ENCODE measurements around the gene TRIML2.

The TRIML2 gene

DNA sequence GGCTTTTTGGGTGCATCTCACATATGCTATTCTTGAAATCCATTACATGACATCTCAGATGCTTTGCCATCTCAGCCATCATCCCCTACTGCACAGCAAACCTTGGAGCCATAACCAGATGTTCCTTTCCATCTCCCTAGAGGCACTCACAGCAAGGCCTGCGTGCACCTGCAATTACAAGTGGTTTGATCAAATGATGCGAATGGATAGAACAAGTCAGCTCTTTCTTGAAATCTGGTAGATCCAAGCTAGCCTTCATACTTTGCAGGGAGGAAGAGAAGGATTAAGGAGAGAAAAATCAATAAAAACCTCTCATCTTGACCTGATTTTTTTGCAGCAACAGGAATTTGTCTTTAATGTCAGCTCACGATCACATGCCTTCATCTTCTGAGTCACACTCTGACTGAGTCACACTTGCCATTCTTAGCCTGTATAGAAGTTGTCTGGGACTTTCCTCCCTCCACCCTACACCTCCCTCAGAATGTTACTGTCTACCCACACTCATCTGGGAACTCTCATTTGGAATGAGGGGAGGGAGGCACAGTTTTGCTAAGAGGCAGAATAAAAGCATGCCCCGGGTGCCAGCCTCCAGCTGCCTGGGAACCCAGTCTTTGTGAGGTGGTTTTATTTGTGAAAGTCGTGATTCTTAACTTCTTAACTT is 17.9 kb upstream of the TRIML2 start:
- no peak overlapping the region for H3K4me2 ChIP-seq (ENCODE audit: low read depth, low read length)
- H3K36me3 ChIP-seq (replicated peaks; ENCODE audit: insufficient read depth, low read length), result no peaks in the 10 kb centered on the region
- no peaks in the 10 kb centered on the region for H3F3A ChIP-seq (ENCODE audit: insufficient read depth, low read length)
- H3K79me2 ChIP-seq (ENCODE audit: low read length), result no peaks in the 10 kb centered on the region
- H2AFZ ChIP-seq (ENCODE audit: low read length), result no peak overlapping the region
- DNase-seq, result no peak
- H4K20me1 ChIP-seq (ENCODE audit: insufficient read depth, low read length), result no peaks in the 10 kb centered on the region
- H3K27ac ChIP-seq (ENCODE audit: low read length), result no peak overlapping the region
- H3K9ac ChIP-seq (ENCODE audit: low read length), result no peak overlapping the region
- no peaks in the 10 kb centered on the region for H3K9me3 ChIP-seq (replicated peaks; ENCODE audit: insufficient read depth, low read length)
- TF ChIP-seq EZH2phosphoT487 (IDR thresholded peaks at IDR 0.05; ENCODE audit: low read length) (no peak), EZH2 (optimal IDR thresholded peaks at IDR 0.05; ENCODE audit: low read depth, low read length) (no peak)
- TF ChIP-seq, protein P1, sequence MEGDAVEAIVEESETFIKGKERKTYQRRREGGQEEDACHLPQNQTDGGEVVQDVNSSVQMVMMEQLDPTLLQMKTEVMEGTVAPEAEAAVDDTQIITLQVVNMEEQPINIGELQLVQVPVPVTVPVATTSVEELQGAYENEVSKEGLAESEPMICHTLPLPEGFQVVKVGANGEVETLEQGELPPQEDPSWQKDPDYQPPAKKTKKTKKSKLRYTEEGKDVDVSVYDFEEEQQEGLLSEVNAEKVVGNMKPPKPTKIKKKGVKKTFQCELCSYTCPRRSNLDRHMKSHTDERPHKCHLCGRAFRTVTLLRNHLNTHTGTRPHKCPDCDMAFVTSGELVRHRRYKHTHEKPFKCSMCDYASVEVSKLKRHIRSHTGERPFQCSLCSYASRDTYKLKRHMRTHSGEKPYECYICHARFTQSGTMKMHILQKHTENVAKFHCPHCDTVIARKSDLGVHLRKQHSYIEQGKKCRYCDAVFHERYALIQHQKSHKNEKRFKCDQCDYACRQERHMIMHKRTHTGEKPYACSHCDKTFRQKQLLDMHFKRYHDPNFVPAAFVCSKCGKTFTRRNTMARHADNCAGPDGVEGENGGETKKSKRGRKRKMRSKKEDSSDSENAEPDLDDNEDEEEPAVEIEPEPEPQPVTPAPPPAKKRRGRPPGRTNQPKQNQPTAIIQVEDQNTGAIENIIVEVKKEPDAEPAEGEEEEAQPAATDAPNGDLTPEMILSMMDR (IDR thresholded peaks at IDR 0.05; ENCODE audit: low read length), result no peak
- no peaks in the 10 kb centered on the region for H3K4me1 ChIP-seq (ENCODE audit: low read length)
- H3K27me3 ChIP-seq (replicated peaks; ENCODE audit: insufficient read depth, low read length), result no peaks in the 10 kb centered on the region
- no peak overlapping the region for H3K4me3 ChIP-seq (ENCODE audit: low read length)
- no peaks in the 10 kb centered on the region for H3K9me2 ChIP-seq (replicated peaks; ENCODE audit: insufficient read depth, low read length)

DNA sequence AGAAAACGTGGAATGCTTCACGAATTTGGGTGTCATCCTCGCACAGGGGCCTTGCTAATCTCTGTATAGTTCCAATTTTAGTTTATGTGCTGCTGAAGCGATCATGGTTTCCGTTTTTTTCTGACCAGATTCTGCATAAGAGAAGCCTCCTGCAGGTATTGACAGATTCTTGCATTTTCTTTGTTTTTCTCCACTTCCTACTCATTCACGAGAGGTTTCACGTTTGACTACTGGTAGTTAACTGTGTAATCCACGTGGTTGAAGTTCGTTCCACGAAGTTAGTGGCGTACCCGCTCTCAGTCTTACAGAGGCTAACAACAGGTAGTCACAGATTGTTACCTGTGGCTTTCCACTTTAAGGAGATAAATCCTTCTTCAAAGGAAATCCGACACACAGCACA is 12.1 kb upstream of the TRIML2 start:
- Histone ChIP-seq H3K27me3 (replicated peaks; ENCODE audit: insufficient read depth, low read length) (no peaks in the 10 kb centered on the region), H3K4me2 (ENCODE audit: low read depth, low read length) (no peak overlapping the region), H3K9me2 (replicated peaks; ENCODE audit: insufficient read depth, low read length) (no peaks in the 10 kb centered on the region), H4K20me1 (ENCODE audit: insufficient read depth, low read length) (no peaks in the 10 kb centered on the region), H3K9ac (ENCODE audit: low read length) (no peak overlapping the region), H2AFZ (ENCODE audit: low read length) (no peak overlapping the region), H3K4me1 (ENCODE audit: low read length) (no peaks in the 10 kb centered on the region), H3K27ac (ENCODE audit: low read length) (no peak overlapping the region), H3K36me3 (replicated peaks; ENCODE audit: insufficient read depth, low read length) (no peaks in the 10 kb centered on the region), H3K9me3 (replicated peaks; ENCODE audit: insufficient read depth, low read length) (no peaks in the 10 kb centered on the region), H3K79me2 (ENCODE audit: low read length) (no peaks in the 10 kb centered on the region), H3K4me3 (ENCODE audit: low read length) (no peak overlapping the region), H3F3A (ENCODE audit: insufficient read depth, low read length) (no peaks in the 10 kb centered on the region)
- TF ChIP-seq, protein P1 (IDR thresholded peaks at IDR 0.05; ENCODE audit: low read length), result no peak
- TF ChIP-seq EZH2phosphoT487 (IDR thresholded peaks at IDR 0.05; ENCODE audit: low read length), result no peak
- no peak for TF ChIP-seq EZH2 (optimal IDR thresholded peaks at IDR 0.05; ENCODE audit: low read depth, low read length)
- DNase-seq, result no peak

DNA sequence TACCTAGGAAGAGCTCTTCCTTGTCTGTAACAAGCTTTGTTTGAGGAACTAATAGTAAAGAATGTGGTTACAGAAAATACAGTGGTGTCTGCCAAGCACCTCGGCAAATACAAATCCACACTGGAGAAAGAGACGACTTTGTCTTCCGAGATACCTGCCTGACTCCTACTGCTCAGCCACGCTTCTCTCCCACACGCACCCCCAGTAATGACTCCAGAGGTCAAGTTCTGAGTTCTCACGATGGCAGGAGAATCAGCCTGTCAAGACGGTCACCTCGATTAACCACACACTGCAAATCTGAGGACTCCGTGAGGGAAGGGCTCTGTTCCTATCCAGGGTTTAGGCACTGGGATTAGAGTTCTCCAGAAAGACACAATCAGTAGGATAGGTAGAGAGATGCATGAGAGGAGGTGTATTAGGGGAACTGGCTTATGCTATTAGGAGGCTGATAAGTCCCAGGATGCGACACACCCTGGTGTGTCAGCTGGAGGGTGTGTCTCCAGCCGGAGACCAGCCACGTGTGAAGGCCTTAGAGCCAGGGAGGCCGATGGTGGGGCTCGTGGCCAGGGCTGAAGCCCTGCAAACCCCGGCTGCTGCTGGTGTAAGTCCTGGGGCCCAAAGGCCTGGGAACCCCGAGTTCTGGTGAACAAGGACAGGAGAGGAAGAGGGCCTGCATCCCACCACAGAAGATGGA is 8.4 kb upstream of the TRIML2 start:
- H3K27me3 ChIP-seq (replicated peaks; ENCODE audit: insufficient read depth, low read length), result no peaks in the 10 kb centered on the region
- no peaks in the 10 kb centered on the region for H3F3A ChIP-seq (ENCODE audit: insufficient read depth, low read length)
- H3K4me1 ChIP-seq (ENCODE audit: low read length), result no peaks in the 10 kb centered on the region
- H3K4me2 ChIP-seq (ENCODE audit: low read depth, low read length), result no peak overlapping the region
- no peaks in the 10 kb centered on the region for H3K9me3 ChIP-seq (replicated peaks; ENCODE audit: insufficient read depth, low read length)
- TF ChIP-seq, protein P1 (IDR thresholded peaks at IDR 0.05; ENCODE audit: low read length), result no peak
- no peak for TF ChIP-seq EZH2phosphoT487 (IDR thresholded peaks at IDR 0.05; ENCODE audit: low read length)
- TF ChIP-seq EZH2 (optimal IDR thresholded peaks at IDR 0.05; ENCODE audit: low read depth, low read length), result no peak
- no peak overlapping the region for H2AFZ ChIP-seq (ENCODE audit: low read length)
- no peak for DNase-seq
- no peak overlapping the region for H3K9ac ChIP-seq (ENCODE audit: low read length)
- H3K27ac ChIP-seq (ENCODE audit: low read length), result no peak overlapping the region
- H3K36me3 ChIP-seq (replicated peaks; ENCODE audit: insufficient read depth, low read length), result no peaks in the 10 kb centered on the region
- H3K4me3 ChIP-seq (ENCODE audit: low read length), result no peak overlapping the region
- H4K20me1 ChIP-seq (ENCODE audit: insufficient read depth, low read length), result no peaks in the 10 kb centered on the region
- H3K9me2 ChIP-seq (replicated peaks; ENCODE audit: insufficient read depth, low read length), result no peaks in the 10 kb centered on the region
- H3K79me2 ChIP-seq (ENCODE audit: low read length), result no peaks in the 10 kb centered on the region

All from MM.1S (cell line).